ENCODE results near the gene FABP3.

- TF ChIP-seq EZH2phosphoT487 (IDR thresholded peaks at IDR 0.05; ENCODE audit: insufficient read depth, low read depth) (no peak), EZH2 (IDR thresholded peaks at IDR 0.05; ENCODE audit: insufficient read depth, poor library complexity, severe bottlenecking) (no peak)
These were observed 8.2 kb downstream of the FABP3 start for GRCh38 chr1:31364561-31365250.

Data from GM23248 (cell line).